HepG2 (cell line): ENCODE data around the gene LSMEM2. TPM values are rescaled to one million over a fixed set of nuclear protein-coding genes. Genes with fewer than 3 reads are reported as not detected.

ENCODE experiments used
- ATM ChIP-seq: fragments of 450-650 bp; IDR thresholded peaks from 2 replicates; pipeline ENCODE4 v1.7.1; 2017; ENCODE audit warnings: mild to moderate bottlenecking, borderline replicate concordance
- BHLHE40 ChIP-seq: IDR thresholded peaks from 2 replicates; pipeline ENCODE4 v1.6.1; 2011; ENCODE audit warnings: low read length, improper control_type of control experiment
- E2F2 ChIP-seq: sonication (generic); formaldehyde crosslinking; IDR thresholded peaks from 2 replicates; pipeline ENCODE4 v1.4.0; 2020; ENCODE audit warnings: missing genetic modification reagents, borderline replicate concordance
- HNRNPH1 ChIP-seq: fragments of 200-400 bp; formaldehyde crosslinking; optimal IDR thresholded peaks from 2 replicates; pipeline ENCODE3; 2017; ENCODE audit warnings: mild to moderate bottlenecking, low read depth, low read length
- KLF12 ChIP-seq: sonication (generic); formaldehyde crosslinking; IDR thresholded peaks from 2 replicates; pipeline ENCODE4 v1.4.0; 2020; ENCODE audit warnings: missing genetic modification reagents, borderline replicate concordance
- KLF13 ChIP-seq: sonication (generic); formaldehyde crosslinking; IDR thresholded peaks from 2 replicates; pipeline ENCODE4 v1.4.0; 2020; ENCODE audit warnings: mild to moderate bottlenecking, missing genetic modification reagents
- KMT2A ChIP-seq: sonication (generic); formaldehyde crosslinking; IDR thresholded peaks from 2 replicates; pipeline ENCODE4 v1.4.0; 2020; ENCODE audit warnings: missing genetic modification reagents
- MEIS1 ChIP-seq: sonication (generic); formaldehyde crosslinking; IDR thresholded peaks from 2 replicates; pipeline ENCODE4 v1.9.0; 2021; ENCODE audit warnings: mild to moderate bottlenecking, missing genetic modification reagents, moderate library complexity, borderline replicate concordance
- MXI1 ChIP-seq: IDR thresholded peaks from 3 replicates; pipeline ENCODE4 v1.6.1; 2012; ENCODE audit warnings: low read depth, low read length, inconsistent platforms, borderline replicate concordance
- PCBP1 ChIP-seq: fragments of 200-400 bp; formaldehyde crosslinking; IDR thresholded peaks from 2 replicates; pipeline ENCODE4 v1.6.1; 2017; ENCODE audit warnings: mild to moderate bottlenecking, low read depth, low read length, borderline replicate concordance
- PITX1 ChIP-seq: sonication (generic); formaldehyde crosslinking; IDR thresholded peaks from 2 replicates; pipeline ENCODE4 v1.5.1; 2020; ENCODE audit warnings: mild to moderate bottlenecking, missing genetic modification reagents
- RFX3 ChIP-seq: IDR thresholded peaks from 2 replicates; pipeline ENCODE4 v1.6.1; 2016; ENCODE audit warnings: missing biosample characterization, missing genetic modification reagents
- SIN3A ChIP-seq: IDR thresholded peaks from 2 replicates; pipeline ENCODE4 v1.6.1; 2011; ENCODE audit warnings: low read depth, mild to moderate bottlenecking, control low read depth, low read length, borderline replicate concordance
- ZBTB43 ChIP-seq: sonication (generic); formaldehyde crosslinking; conservative IDR thresholded peaks from 2 replicates; pipeline ENCODE4 v1.4.0; 2020; ENCODE audit warnings: missing genetic modification reagents
- ZBTB7B ChIP-seq: sonication (generic); formaldehyde crosslinking; IDR thresholded peaks from 2 replicates; pipeline ENCODE4 v1.4.0; 2020; ENCODE audit warnings: missing genetic modification reagents
- ZNF232 ChIP-seq: sonication (generic); formaldehyde crosslinking; IDR thresholded peaks from 2 replicates; pipeline ENCODE4 v1.4.0; 2020; ENCODE audit warnings: missing genetic modification reagents, borderline replicate concordance
- ZNF331 ChIP-seq: sonication (generic); formaldehyde crosslinking; IDR thresholded peaks from 2 replicates; pipeline ENCODE4 v1.4.0; 2020; ENCODE audit warnings: missing genetic modification reagents
- ZNF367 ChIP-seq: sonication (generic); formaldehyde crosslinking; IDR thresholded peaks from 2 replicates; pipeline ENCODE4 v1.4.0; 2020; ENCODE audit warnings: missing genetic modification reagents, borderline replicate concordance
- ZNF430 ChIP-seq: sonication (generic); formaldehyde crosslinking; IDR thresholded peaks from 2 replicates; pipeline ENCODE4 v1.9.0; 2021; ENCODE audit warnings: mild to moderate bottlenecking, missing genetic modification reagents
- ZNF567 ChIP-seq: sonication (generic); formaldehyde crosslinking; IDR thresholded peaks from 2 replicates; pipeline ENCODE4 v1.8.1; 2023; ENCODE audit warnings: mild to moderate bottlenecking, missing genetic modification reagents, borderline replicate concordance
- ZNF652 ChIP-seq: IDR thresholded peaks from 2 replicates; pipeline ENCODE4 v1.6.1; 2016; ENCODE audit warnings: low read depth, borderline replicate concordance
- ZNF770 ChIP-seq: sonication (generic); formaldehyde crosslinking; IDR thresholded peaks from 2 replicates; pipeline ENCODE4 v1.5.0; 2020; ENCODE audit warnings: mild to moderate bottlenecking, missing genetic modification reagents
- ZSCAN21 ChIP-seq: sonication (generic); formaldehyde crosslinking; IDR thresholded peaks from 2 replicates; pipeline ENCODE4 v1.8.0; 2022; ENCODE audit warnings: mild to moderate bottlenecking, missing genetic modification reagents, moderate library complexity, borderline replicate concordance
- polyA plus RNA-seq, 8 experiments: library from polyadenylated mRNA; depleted of rRNA in 3 of 8; stranded (reverse) in 7 of 8; unstranded in 1 of 8; fragments of >200 nt; fragmentation: Illumina TruSeq in 4 of 8; extraction: Trizol in 4 of 8; gene quantifications; 2 replicates each; pipeline versions ENCODE4 v1.2.1 to v1.2.3, GENCODE V29; 2011 to 2016; ENCODE audit warnings: low read depth in 4 of 8, missing spikeins in 1 of 8, mixed read lengths in 1 of 8; ENCODE audit not compliant: insufficient read depth in 1 of 8
- total RNA-seq, 5 experiments: library from RNA; depleted of rRNA; stranded (reverse); fragments of >200 nt; fragmentation: Illumina TruSeq; extraction: Trizol; gene quantifications; 2 replicates each; pipeline ENCODE4 v1.2.3, GENCODE V29; 2016; ENCODE audit warnings: low read depth in 1 of 5

LSMEM2 gene
- total and polyA plus RNA-seq, 2 of the 13 experiments (the other 11 are each of a cell fraction or from before 2014, with no cell fraction given): 0.07 to 0.41 TPM

- TF ChIP-seq ZNF367 (no peak), ZNF652 (CRISPR knock-in tag) (no peak), PITX1 (CRISPR knock-in tag) (peak; percentile 58), E2F2 (peak; percentile 75), KLF12 (CRISPR knock-in tag) (no peak), HNRNPH1 (peak; percentile 31), BHLHE40 (peak; percentile 95), MEIS1 (CRISPR knock-in tag) (peak; percentile 17; the same call in 1 of the 2 replicates), KLF13 (CRISPR knock-in tag) (no peak), ATM (no peak), ZBTB43 (no peak), PCBP1 (peak; percentile 97), ZNF770 (peak; percentile 37; the same call in 1 of the 2 replicates), ZNF567 (0 out of 2 replicates have a peak, but pooled peaks have one; percentile 31), MXI1 (peak; percentile 30; the same call in 1 of the 3 replicates), SIN3A (peak; percentile 73; the same call in 1 of the 2 replicates), ZBTB7B (CRISPR knock-in tag) (peak; percentile 73), ZNF232 (CRISPR knock-in tag) (peak; percentile 26; the same call in 1 of the 2 replicates), ZNF331 (CRISPR knock-in tag) (peak; percentile 52; the same call in 1 of the 2 replicates), KMT2A (CRISPR knock-in tag) (0 out of 2 replicates have a peak, but pooled peaks have one; percentile 28), ZSCAN21 (peak; percentile 57), RFX3 (CRISPR knock-in tag) (no peak), ZNF430 (peak; percentile 61; the same call in 1 of the 2 replicates)
Observed at GRCh38 chr3:50321336-50322114, 42.6 kb downstream of the LSMEM2 start (continued).
